H9 (cell line): ENCODE measurements around the gene PI16. TPM values are rescaled to one million over a fixed set of nuclear protein-coding genes. Genes with fewer than 3 reads are reported as not detected.

Experiments used
- DNase-seq: peaks from one replicate; pipeline ENCODE4 v3.0.0-alpha.2; 2017
- H2AFZ ChIP-seq: one replicate; pipeline ENCODE4 v1.6.1; 2013; ENCODE audit warnings: mild to moderate bottlenecking, low read length, control low read depth, moderate library complexity
- H2AK5ac ChIP-seq: 2 replicates; pipeline ENCODE4 v1.6.1; 2013; ENCODE audit warnings: low read length, control low read depth, mixed read lengths; ENCODE audit not compliant: insufficient read length
- H2BK120ac ChIP-seq: one replicate; pipeline ENCODE4 v1.6.1; 2013; ENCODE audit warnings: low read depth, mild to moderate bottlenecking, low read length, control low read depth, inconsistent platforms; ENCODE audit not compliant: poor library complexity, severe bottlenecking
- H2BK12ac ChIP-seq: 2 replicates; pipeline ENCODE4 v1.6.1; 2013; ENCODE audit warnings: low read length, control low read depth, mixed read lengths, low read depth; ENCODE audit not compliant: insufficient read length
- H2BK15ac ChIP-seq: 2 replicates; pipeline ENCODE4 v1.6.1; 2013; ENCODE audit warnings: low read depth, low read length, control low read depth
- H2BK20ac ChIP-seq: one replicate; pipeline ENCODE4 v1.6.1; 2013; ENCODE audit warnings: low read depth, mild to moderate bottlenecking, low read length, control low read depth, inconsistent platforms; ENCODE audit not compliant: poor library complexity, severe bottlenecking
- H2BK5ac ChIP-seq: 2 replicates; pipeline ENCODE4 v1.6.1; 2013; ENCODE audit warnings: low read length, control low read depth, mixed read lengths; ENCODE audit not compliant: insufficient read length
- H3K14ac ChIP-seq: 2 replicates; pipeline ENCODE4 v1.6.1; 2013; ENCODE audit warnings: low read length, control low read depth; ENCODE audit not compliant: insufficient read depth
- H3K18ac ChIP-seq: 2 replicates; pipeline ENCODE4 v1.6.1; 2013; ENCODE audit warnings: low read depth, mild to moderate bottlenecking, mixed read lengths, low read length, control low read depth; ENCODE audit not compliant: insufficient read length
- H3K23ac ChIP-seq: 2 replicates; pipeline ENCODE4 v1.6.1; 2013; ENCODE audit warnings: low read length, control low read depth, mixed read lengths, low read depth; ENCODE audit not compliant: insufficient read length
- H3K23me2 ChIP-seq: 2 replicates; pipeline ENCODE4 v1.6.1; 2013; ENCODE audit warnings: low read depth, mild to moderate bottlenecking, mixed read lengths, low read length, control low read depth; ENCODE audit not compliant: insufficient read length, poor library complexity, severe bottlenecking
- H3K27ac ChIP-seq: 2 replicates; pipeline ENCODE4 v1.5.1; 2013; ENCODE audit warnings: low read length, control low read depth, mixed read lengths, low read depth; ENCODE audit not compliant: insufficient read length
- H3K27me3 ChIP-seq: 2 replicates; pipeline ENCODE4 v1.6.1; 2013; ENCODE audit warnings: low read length, control low read depth, inconsistent platforms; ENCODE audit not compliant: insufficient read depth
- H3K4ac ChIP-seq: 2 replicates; pipeline ENCODE4 v1.6.1; 2013; ENCODE audit warnings: low read depth, mild to moderate bottlenecking, control low read depth, inconsistent platforms, low read length, moderate library complexity
- H3K4me1 ChIP-seq: 2 replicates; pipeline ENCODE4 v1.6.1; 2013; ENCODE audit warnings: low read length, control low read depth, inconsistent platforms; ENCODE audit not compliant: insufficient read depth
- H3K4me2 ChIP-seq: 2 replicates; pipeline ENCODE4 v1.6.1; 2013; ENCODE audit warnings: low read length, control low read depth, mixed read lengths; ENCODE audit not compliant: insufficient read length, insufficient read depth
- H3K56ac ChIP-seq: 2 replicates; pipeline ENCODE4 v1.6.1; 2013; ENCODE audit warnings: low read depth, mild to moderate bottlenecking, mixed read lengths, low read length, control low read depth; ENCODE audit not compliant: insufficient read length
- H3K79me1 ChIP-seq: 2 replicates; pipeline ENCODE4 v1.6.1; 2013; ENCODE audit warnings: low read depth, mild to moderate bottlenecking, moderate library complexity, low read length, control low read depth, inconsistent platforms; ENCODE audit not compliant: insufficient read depth, poor library complexity, severe bottlenecking
- H3K79me2 ChIP-seq: 2 replicates; pipeline ENCODE4 v1.6.1; 2013; ENCODE audit warnings: low read length, control low read depth, inconsistent platforms; ENCODE audit not compliant: insufficient read depth
- H3K9ac ChIP-seq: 2 replicates; pipeline ENCODE4 v1.6.1; 2013; ENCODE audit warnings: low read length, control low read depth, mixed read lengths; ENCODE audit not compliant: insufficient read length; ENCODE audit errors: extremely low read depth
- H3K9me3 ChIP-seq: one replicate; pipeline ENCODE4 v1.6.1; 2013; ENCODE audit warnings: low read depth, low read length, inconsistent platforms; ENCODE audit not compliant: control insufficient read depth
- H3T11ph ChIP-seq: one replicate; pipeline ENCODE4 v1.6.1; 2013; ENCODE audit warnings: mild to moderate bottlenecking, low read length, control low read depth, inconsistent platforms
- H4K20me1 ChIP-seq: one replicate; pipeline ENCODE4 v1.6.1; 2013; ENCODE audit not compliant: control insufficient read depth, insufficient read length, insufficient read depth
- H4K5ac ChIP-seq: 2 replicates; pipeline ENCODE4 v1.6.1; 2013; ENCODE audit warnings: low read depth, mild to moderate bottlenecking, mixed read lengths, low read length, control low read depth; ENCODE audit not compliant: insufficient read length
- H4K8ac ChIP-seq: replicated peaks from 2 replicates; pipeline ENCODE4 v1.6.1; 2013; ENCODE audit warnings: low read length, control low read depth, mixed read lengths, low read depth; ENCODE audit not compliant: insufficient read length
- H4K91ac ChIP-seq: 2 replicates; pipeline ENCODE4 v1.6.1; 2013; ENCODE audit warnings: low read depth, mild to moderate bottlenecking, moderate library complexity, mixed read lengths, low read length, control low read depth; ENCODE audit not compliant: insufficient read length
- H3K27ac Mint-ChIP-seq, 3 experiments: 2 replicates in 2 of 3; 3 replicates in 1 of 3; pipeline ENCODE4 v1.8.0; 2020 to 2021; ENCODE audit warnings: mixed read lengths in 3 of 3, mild to moderate bottlenecking in 1 of 3, moderate library complexity in 1 of 3
- H3K27me3 Mint-ChIP-seq: 2 replicates; pipeline ENCODE4 v1.8.0; 2021; ENCODE audit warnings: low read depth, mild to moderate bottlenecking, moderate library complexity, mixed read lengths
- H3K36me3 Mint-ChIP-seq, 3 experiments: 2 replicates in 2 of 3; 3 replicates in 1 of 3; pipeline ENCODE4 v1.8.0; 2020 to 2021; ENCODE audit warnings: low read depth in 3 of 3, mixed read lengths in 3 of 3; ENCODE audit not compliant: insufficient read depth in 1 of 3
- H3K4me1 Mint-ChIP-seq, 2 experiments: 2 replicates each; pipeline ENCODE4 v1.8.0; 2020; ENCODE audit warnings: mixed read lengths in 2 of 2
- H3K4me3 Mint-ChIP-seq, 2 experiments: 2 replicates in 1 of 2; 3 replicates in 1 of 2; pipeline ENCODE4 v1.8.0; 2020 to 2021; ENCODE audit warnings: mild to moderate bottlenecking in 2 of 2, mixed read lengths in 2 of 2, moderate library complexity in 1 of 2
- H3K9me3 Mint-ChIP-seq, 2 experiments: 2 replicates in 1 of 2; 3 replicates in 1 of 2; pipeline ENCODE4 v1.8.0; 2020; ENCODE audit warnings: mild to moderate bottlenecking in 2 of 2, mixed read lengths in 2 of 2, moderate library complexity in 1 of 2
- WGBS: extraction: QIAGEN DNeasy Blood & Tissue Kit; methylation state at CpG from one replicate; pipeline ENCODE4 v1.1.7; 2013; ENCODE audit warnings: missing lambda C conversion rate, low lambda C conversion rate, mixed read lengths; ENCODE audit not compliant: insufficient read length; ENCODE audit errors: extremely low coverage; 5-methylcytosine and 5-hydroxymethylcytosine counted together
- total RNA-seq: library from RNA; stranded (reverse); gene quantifications from 2 replicates; pipeline ENCODE4 v1.2.1, GENCODE V29; 2021
- TF ChIP-seq, protein P1 (sequence below): fragments of 200-600 bp; sonication (generic); conservative IDR thresholded peaks from 3 replicates; pipeline ENCODE4 v1.8.0; 2021; ENCODE audit warnings: antibody characterized with exemption, mild to moderate bottlenecking

Gene PI16
- total RNA-seq, 1 experiment from 2014 or later = not detected

DNA sequence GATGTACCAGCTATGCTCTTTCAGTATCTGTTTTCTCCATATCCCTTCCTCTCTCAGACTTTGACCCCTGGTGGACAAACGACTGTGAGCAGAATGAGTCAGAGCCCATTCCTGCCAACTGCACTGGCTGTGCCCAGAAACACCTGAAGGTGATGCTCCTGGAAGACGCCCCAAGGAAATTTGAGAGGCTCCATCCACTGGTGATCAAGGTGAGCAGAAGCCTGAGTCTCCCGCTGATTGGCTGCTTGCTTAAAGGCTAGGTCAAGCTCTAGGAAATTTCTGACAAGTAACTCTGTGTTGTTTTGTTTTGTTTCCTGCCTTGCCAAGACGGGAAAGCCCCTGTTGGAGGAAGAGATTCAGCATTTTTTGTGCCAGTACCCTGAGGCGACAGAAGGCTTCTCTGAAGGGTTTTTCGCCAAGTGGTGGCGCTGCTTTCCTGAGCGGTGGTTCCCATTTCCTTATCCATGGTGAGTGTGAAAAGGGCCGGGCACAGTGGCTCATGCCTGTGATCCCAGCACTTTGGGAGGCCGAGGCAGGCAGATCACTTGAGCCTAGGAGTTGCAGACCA is 40.2 kb upstream of the PI16 start:
- no peak overlapping the region for H3K27ac ChIP-seq
- WGBS = no CpG with 5 or more reads among the region's 10 CpGs

More for the DNA sequence above, 40.2 kb upstream of the PI16 start:
- H3K56ac ChIP-seq = no peak overlapping the region
- no peak overlapping the region for H2AFZ ChIP-seq
- no peak overlapping the region for H2BK120ac ChIP-seq
- H3K18ac ChIP-seq = no peak overlapping the region
- H2BK15ac ChIP-seq = no peak overlapping the region
- H2BK20ac ChIP-seq = no peak overlapping the region
- Mint-ChIP-seq H3K27me3 (no peaks in the 10 kb centered on the region), H3K27ac (peak overlapping the region in 2 of 3 experiments; percentile 51 to 78; a peak in 3 of 7 replicates), H3K4me1 (peaks cover 4 to 8% of the 10 kb centered on the region in 2 experiments), H3K9me3 (no peaks in the 10 kb centered on the region), H3K4me3 (no peak overlapping the region), H3K36me3 (0 out of 7 replicates have a peak, but pooled peaks cover 0 to 2% (median 0%) of the 10 kb centered on the region in 3 experiments)
- TF ChIP-seq, protein P1, sequence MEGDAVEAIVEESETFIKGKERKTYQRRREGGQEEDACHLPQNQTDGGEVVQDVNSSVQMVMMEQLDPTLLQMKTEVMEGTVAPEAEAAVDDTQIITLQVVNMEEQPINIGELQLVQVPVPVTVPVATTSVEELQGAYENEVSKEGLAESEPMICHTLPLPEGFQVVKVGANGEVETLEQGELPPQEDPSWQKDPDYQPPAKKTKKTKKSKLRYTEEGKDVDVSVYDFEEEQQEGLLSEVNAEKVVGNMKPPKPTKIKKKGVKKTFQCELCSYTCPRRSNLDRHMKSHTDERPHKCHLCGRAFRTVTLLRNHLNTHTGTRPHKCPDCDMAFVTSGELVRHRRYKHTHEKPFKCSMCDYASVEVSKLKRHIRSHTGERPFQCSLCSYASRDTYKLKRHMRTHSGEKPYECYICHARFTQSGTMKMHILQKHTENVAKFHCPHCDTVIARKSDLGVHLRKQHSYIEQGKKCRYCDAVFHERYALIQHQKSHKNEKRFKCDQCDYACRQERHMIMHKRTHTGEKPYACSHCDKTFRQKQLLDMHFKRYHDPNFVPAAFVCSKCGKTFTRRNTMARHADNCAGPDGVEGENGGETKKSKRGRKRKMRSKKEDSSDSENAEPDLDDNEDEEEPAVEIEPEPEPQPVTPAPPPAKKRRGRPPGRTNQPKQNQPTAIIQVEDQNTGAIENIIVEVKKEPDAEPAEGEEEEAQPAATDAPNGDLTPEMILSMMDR = peak; percentile 67
- H3K79me1 ChIP-seq = no peaks in the 10 kb centered on the region
- H2BK12ac ChIP-seq = no peak overlapping the region
- no peak overlapping the region for H3K4ac ChIP-seq
- H3K4me1 ChIP-seq = no peaks in the 10 kb centered on the region
- H4K91ac ChIP-seq = no peak overlapping the region
- H3K9me3 ChIP-seq = no peaks in the 10 kb centered on the region
- H3K79me2 ChIP-seq = no peaks in the 10 kb centered on the region
- peak; percentile 82 for DNase-seq
- no peak overlapping the region for H2AK5ac ChIP-seq
- H2BK5ac ChIP-seq = no peak overlapping the region
- no peak overlapping the region for H4K8ac ChIP-seq
- no peak overlapping the region for H3T11ph ChIP-seq
- H4K20me1 ChIP-seq = no peaks in the 10 kb centered on the region
- no peak overlapping the region for H3K9ac ChIP-seq
- no peak overlapping the region for H3K4me2 ChIP-seq
- no peak overlapping the region for H3K23ac ChIP-seq
- no peak overlapping the region for H4K5ac ChIP-seq
- no peaks in the 10 kb centered on the region for H3K27me3 ChIP-seq
- no peak overlapping the region for H3K14ac ChIP-seq
- H3K23me2 ChIP-seq = no peaks in the 10 kb centered on the region
